Effector memory CD4-positive, alpha-beta T cell (primary cell): ENCODE results near the gene STXBP5L.
"Not testable (repeated sequence)": the region's sequence is repeated elsewhere in the genome, so short reads cannot be mapped to it uniquely, and the experiment has no call there.

Source experiments
- DNase-seq, 3 donors: peaks; one replicate each; pipeline ENCODE4 v3.0.0-alpha.2; 2020
- H3K27ac ChIP-seq: 2 replicates; pipeline ENCODE4 v1.7.0; 2013; ENCODE audit warnings: mild to moderate bottlenecking, low read length, moderate library complexity; ENCODE audit not compliant: insufficient read depth, poor library complexity, severe bottlenecking
- H3K27me3 ChIP-seq: replicated peaks from 2 replicates; pipeline ENCODE4 v1.7.0; 2013; ENCODE audit warnings: mild to moderate bottlenecking, low read length; ENCODE audit not compliant: insufficient read depth, control insufficient read depth, poor library complexity, severe bottlenecking
- H3K36me3 ChIP-seq: 2 replicates; pipeline ENCODE4 v1.7.0; 2013; ENCODE audit warnings: mild to moderate bottlenecking, low read length, moderate library complexity; ENCODE audit not compliant: control insufficient read depth, insufficient read depth
- H3K4me1 ChIP-seq: 2 replicates; pipeline ENCODE4 v1.7.0; 2013; ENCODE audit warnings: low read length, mild to moderate bottlenecking; ENCODE audit not compliant: control insufficient read depth, insufficient read depth, poor library complexity, severe bottlenecking
- H3K4me3 ChIP-seq: 2 replicates; pipeline ENCODE4 v1.7.0; 2013; ENCODE audit warnings: low read length, low read depth, mild to moderate bottlenecking; ENCODE audit not compliant: insufficient read depth, poor library complexity, severe bottlenecking
- H3K9me3 ChIP-seq: 2 replicates; pipeline ENCODE4 v1.7.0; 2013; ENCODE audit warnings: mild to moderate bottlenecking, low read length, moderate library complexity; ENCODE audit not compliant: control insufficient read depth

The STXBP5L gene

DNA sequence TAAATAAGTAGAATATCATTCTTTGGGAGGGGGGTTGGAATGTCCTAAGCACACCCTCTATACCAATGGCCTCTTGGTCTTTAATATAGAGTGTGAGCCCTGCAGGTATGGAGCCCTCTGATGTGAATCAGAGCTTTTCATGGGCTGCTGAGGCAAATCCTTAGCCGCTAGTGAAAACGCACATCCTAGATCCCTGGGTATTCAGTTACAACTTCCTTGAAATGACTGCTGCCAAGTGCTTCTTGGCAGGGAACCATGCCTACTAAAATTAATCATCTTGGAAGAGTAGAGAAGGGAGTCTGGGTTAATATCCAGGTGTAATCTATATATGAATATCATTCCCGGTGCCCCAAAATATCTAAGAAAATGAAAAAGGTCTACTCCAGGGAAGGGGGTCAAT is 528.6 kb downstream of the STXBP5L start:
- Histone ChIP-seq H3K36me3 (no peaks in the 10 kb centered on the region), H3K4me3 (no peak overlapping the region), H3K4me1 (no peaks in the 10 kb centered on the region), H3K9me3 (no peaks in the 10 kb centered on the region), H3K27ac (no peak overlapping the region), H3K27me3 (no peaks in the 10 kb centered on the region)
- DNase-seq, result no peak

DNA sequence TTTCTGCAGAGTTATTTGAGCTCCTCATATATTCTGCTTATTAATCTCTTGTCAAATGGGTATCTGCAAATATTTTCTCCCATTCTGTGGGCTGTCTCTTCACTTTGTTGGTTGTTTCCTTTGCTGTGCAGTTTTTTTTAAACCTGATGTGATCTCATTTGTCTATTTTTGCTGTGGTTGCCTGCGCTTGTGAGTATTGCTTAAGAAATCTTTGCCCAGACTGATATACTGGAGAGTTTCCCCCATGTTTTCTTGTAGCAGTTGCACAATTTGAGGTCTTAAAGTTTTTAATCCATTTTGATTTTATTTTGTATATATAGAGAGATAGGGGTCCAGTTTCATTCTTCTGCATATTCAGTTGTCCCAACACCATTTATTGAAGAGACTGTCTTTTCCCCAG is 535.5 kb downstream of the STXBP5L start:
- H3K27ac ChIP-seq, result no peak overlapping the region
- H3K4me3 ChIP-seq, result no peak overlapping the region
- no peaks in the 10 kb centered on the region for H3K4me1 ChIP-seq
- no peaks in the 10 kb centered on the region for H3K36me3 ChIP-seq
- no peak for DNase-seq
- H3K27me3 ChIP-seq, result no peaks in the 10 kb centered on the region
- no peaks in the 10 kb centered on the region for H3K9me3 ChIP-seq

DNA sequence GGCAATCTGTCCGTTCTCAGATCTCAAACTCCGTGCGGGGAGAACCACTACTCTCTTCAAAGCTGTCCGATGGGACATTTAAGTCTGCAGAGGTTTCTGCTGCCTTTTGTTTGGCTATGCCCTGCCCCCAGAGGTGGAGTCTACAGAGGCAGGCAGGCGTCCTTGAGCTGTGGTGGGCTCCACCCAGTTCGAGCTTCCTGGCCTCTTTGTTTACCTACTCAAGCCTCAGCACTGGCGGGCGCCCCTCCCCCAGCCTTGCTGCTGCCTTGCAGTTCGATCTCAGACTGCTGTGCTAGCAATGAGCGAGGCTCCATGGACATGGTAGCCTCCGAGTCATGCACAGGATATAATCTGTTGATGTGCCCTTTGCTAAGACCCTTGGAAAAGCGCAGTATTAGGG is 543.7 kb downstream of the STXBP5L start:
- H3K27ac ChIP-seq, H3K36me3 ChIP-seq, H3K27me3 ChIP-seq, H3K4me3 ChIP-seq, DNase-seq, H3K9me3 ChIP-seq, H3K4me1 ChIP-seq: not testable (repeated sequence)

DNA sequence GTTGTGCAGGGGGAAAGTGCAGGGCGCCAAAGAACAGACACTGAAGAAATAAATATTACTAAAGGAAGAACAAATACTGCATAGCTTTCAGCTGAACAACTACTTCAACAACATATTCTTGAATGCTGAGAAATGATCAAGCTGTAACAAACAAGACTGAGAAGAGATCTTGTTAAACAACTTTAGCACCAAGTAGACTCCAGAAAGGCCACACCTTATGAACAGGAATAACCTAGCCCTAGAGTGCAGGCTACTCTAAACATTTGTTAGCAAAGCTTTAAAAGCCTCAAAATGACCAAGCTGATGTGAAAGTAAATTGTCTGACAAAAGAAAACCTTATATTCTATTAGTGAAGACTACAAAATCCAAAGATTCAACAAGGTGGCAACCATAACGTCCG is 554.6 kb downstream of the STXBP5L start:
- DNase-seq, result no peak
- Histone ChIP-seq H3K36me3 (no peaks in the 10 kb centered on the region), H3K27me3 (no peaks in the 10 kb centered on the region)

DNA sequence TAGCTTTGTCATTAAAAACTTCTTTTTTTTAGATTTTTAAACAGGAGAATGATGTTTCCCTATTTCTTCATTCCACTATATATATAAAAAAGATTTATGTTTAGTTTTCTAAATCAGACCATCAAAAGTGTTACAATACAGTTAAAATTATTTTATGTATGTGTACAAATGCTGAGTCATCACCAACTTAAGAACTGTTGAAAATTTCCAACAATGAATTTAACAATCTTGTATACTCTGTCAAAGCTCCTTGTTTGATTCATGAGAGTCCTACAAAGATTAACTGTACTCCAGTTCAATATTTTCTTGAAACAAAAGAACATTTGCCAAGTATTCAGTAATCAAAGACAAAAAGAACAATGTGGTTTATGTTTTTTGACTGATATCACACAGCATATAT is 555.7 kb downstream of the STXBP5L start:
- H3K9me3 ChIP-seq, result no peaks in the 10 kb centered on the region

More for the DNA sequence above, 554.6 kb downstream of the STXBP5L start:
- Histone ChIP-seq H3K27ac (no peak overlapping the region), H3K9me3 (no peaks in the 10 kb centered on the region), H3K4me1 (no peaks in the 10 kb centered on the region), H3K4me3 (no peak overlapping the region)

DNA sequence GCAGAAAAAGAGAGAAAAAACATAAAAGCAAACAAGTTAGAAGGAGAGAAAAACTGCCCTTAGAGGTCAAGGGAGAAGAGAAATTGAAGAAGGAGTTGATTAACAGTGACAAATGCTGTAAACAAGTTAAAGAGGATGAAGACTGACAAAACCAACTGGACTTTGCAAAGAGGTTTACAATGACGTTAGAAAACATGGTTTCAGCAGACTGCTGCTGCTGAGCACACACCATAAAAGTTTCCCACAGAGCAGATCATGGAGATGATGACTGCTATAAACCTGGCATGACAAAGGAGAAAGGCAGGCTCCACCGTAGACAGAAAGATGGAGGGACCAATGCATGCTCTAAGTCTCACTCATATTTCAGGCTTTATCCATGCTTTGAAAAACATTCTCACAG is 559.1 kb downstream of the STXBP5L start:
- no peaks in the 10 kb centered on the region for H3K27me3 ChIP-seq
- no peak overlapping the region for H3K27ac ChIP-seq
- H3K36me3 ChIP-seq, result no peaks in the 10 kb centered on the region
- H3K4me1 ChIP-seq, result no peaks in the 10 kb centered on the region
- H3K4me3 ChIP-seq, result no peak overlapping the region
- H3K9me3 ChIP-seq, result no peaks in the 10 kb centered on the region
- DNase-seq, result no peak

More for the DNA sequence above, 555.7 kb downstream of the STXBP5L start:
- Histone ChIP-seq H3K27me3 (no peaks in the 10 kb centered on the region), H3K27ac (no peak overlapping the region), H3K4me3 (no peak overlapping the region), H3K36me3 (no peaks in the 10 kb centered on the region), H3K4me1 (no peaks in the 10 kb centered on the region)
- no peak for DNase-seq

DNA sequence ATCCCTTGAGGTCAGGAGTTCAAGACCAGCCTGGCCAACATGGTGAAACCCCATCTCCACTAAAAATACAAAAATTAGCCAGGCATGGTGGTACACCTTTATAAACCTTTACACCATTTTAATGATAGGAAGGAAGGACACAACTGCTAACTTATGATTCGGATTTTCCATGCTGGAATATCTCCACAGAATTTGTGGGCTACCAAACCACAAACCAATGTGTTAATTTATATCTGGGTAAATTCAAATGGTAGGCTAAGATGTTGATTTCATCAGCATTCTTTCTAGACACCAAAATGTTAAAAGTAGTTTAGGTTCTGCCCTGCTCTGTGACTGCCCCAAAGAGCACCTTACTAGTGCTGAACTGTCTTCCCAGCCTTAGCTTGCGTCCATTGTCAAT is 565.0 kb downstream of the STXBP5L start:
- no peak for DNase-seq
- H3K9me3 ChIP-seq, result no peaks in the 10 kb centered on the region
- no peaks in the 10 kb centered on the region for H3K4me1 ChIP-seq
- H3K4me3 ChIP-seq, result no peak overlapping the region
- no peak overlapping the region for H3K27ac ChIP-seq
- H3K36me3 ChIP-seq, result no peaks in the 10 kb centered on the region
- no peaks in the 10 kb centered on the region for H3K27me3 ChIP-seq
